ENCODE measurements around the gene ADAP1.

ADAP1 gene

GRCh38 chr7:922334-923107 is 32.0 kb downstream of the ADAP1 start:
- peak; percentile 30 for DNase-seq (ENCODE audit: low read depth)

- DNase-seq (ENCODE audit: low read depth), result no peak
These were observed 32.7 kb downstream of the ADAP1 start for GRCh38 chr7:921581-922333.

GRCh38 chr7:921071-921461 is 33.4 kb downstream of the ADAP1 start:
- no peak for DNase-seq (ENCODE audit: low read depth)

- no peak for DNase-seq (ENCODE audit: low read depth)
These were observed 34.0 kb downstream of the ADAP1 start for GRCh38 chr7:920351-921070.

- DNase-seq (ENCODE audit: low read depth), result no peak
These were observed 34.5 kb downstream of the ADAP1 start for GRCh38 chr7:919924-920341.

- no peak for DNase-seq (ENCODE audit: low read depth)
These were observed 35.4 kb downstream of the ADAP1 start for GRCh38 chr7:919114-919442.

- DNase-seq (ENCODE audit: low read depth), result no peak
These were observed 35.9 kb downstream of the ADAP1 start for GRCh38 chr7:918441-919113.

GRCh38 chr7:918118-918425 is 36.4 kb downstream of the ADAP1 start:
- DNase-seq (ENCODE audit: low read depth), result no peak

GRCh38 chr7:917255-918117 is 37.0 kb downstream of the ADAP1 start:
- DNase-seq (ENCODE audit: low read depth), result no peak

GRCh38 chr7:916291-916941 is 38.1 kb downstream of the ADAP1 start:
- no peak for DNase-seq (ENCODE audit: low read depth)

GRCh38 chr7:915291-916218 is 38.9 kb downstream of the ADAP1 start:
- no peak for DNase-seq (ENCODE audit: low read depth)

GRCh38 chr7:914521-915194 is 39.8 kb downstream of the ADAP1 start:
- no peak for DNase-seq (ENCODE audit: low read depth)

GRCh38 chr7:913736-914520 is 40.6 kb downstream of the ADAP1 start:
- DNase-seq (ENCODE audit: low read depth), result no peak

GRCh38 chr7:911791-912480 is 42.5 kb downstream of the ADAP1 start:
- DNase-seq (ENCODE audit: low read depth), result no peak

GRCh38 chr7:910931-911431 is 43.5 kb downstream of the ADAP1 start:
- DNase-seq (ENCODE audit: low read depth), result no peak

GRCh38 chr7:910441-910861 is 44.0 kb downstream of the ADAP1 start:
- no peak for DNase-seq (ENCODE audit: low read depth)

All from activated T-cell treated with anti-CD3 and anti-CD28 coated beads for 48 hours (primary cell).